Gastrocnemius medialis (tissue), 4 donors: Measurements from ENCODE around the gene ADAMTSL3.

ENCODE experiments used
- POLR2A ChIP-seq, 2 donors: fragments of 450-650 bp; IDR thresholded peaks; one replicate each; pipeline ENCODE4 v1.6.1; 2017; ENCODE audit warnings: antibody characterized with exemption in 2 of 2, mild to moderate bottlenecking in 2 of 2, moderate library complexity in 2 of 2
- TF ChIP-seq, protein P1 (sequence below), 5 experiments: fragments of 450-650 bp in 3 of 5; fragments of 200-600 bp in 2 of 5; sonication (generic) in 2 of 5; IDR thresholded peaks in 4 of 5; conservative IDR thresholded peaks in 1 of 5; 1 replicate in 4 of 5; 2 replicates in 1 of 5; pipeline ENCODE4 v1.5.1; 2016 to 2019; ENCODE audit warnings: antibody characterized with exemption in 5 of 5, mild to moderate bottlenecking in 3 of 5, moderate library complexity in 3 of 5

DNA sequence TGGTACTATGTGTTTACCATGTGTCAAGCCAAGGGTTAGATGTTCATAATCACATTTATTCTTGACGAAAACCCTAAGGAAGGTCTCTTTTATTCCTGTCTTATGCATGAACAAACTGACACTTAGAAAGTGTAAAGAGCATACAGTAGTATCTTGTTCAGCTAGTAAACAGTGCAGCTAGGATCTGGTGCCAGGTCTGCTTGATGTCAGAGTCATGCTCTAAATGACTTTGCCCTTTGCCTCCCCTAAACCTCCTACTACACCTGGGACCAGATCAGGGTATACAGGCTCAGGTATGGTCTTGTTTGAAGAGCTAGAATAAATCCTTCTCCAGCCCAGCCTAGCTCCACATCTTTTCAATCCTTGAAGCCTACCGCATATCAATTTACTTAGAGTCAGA, 232.4 kb downstream of the ADAMTSL3 start:
- no peak for TF ChIP-seq POLR2A (IDR thresholded peaks at IDR 0.05)
- TF ChIP-seq, protein P1, sequence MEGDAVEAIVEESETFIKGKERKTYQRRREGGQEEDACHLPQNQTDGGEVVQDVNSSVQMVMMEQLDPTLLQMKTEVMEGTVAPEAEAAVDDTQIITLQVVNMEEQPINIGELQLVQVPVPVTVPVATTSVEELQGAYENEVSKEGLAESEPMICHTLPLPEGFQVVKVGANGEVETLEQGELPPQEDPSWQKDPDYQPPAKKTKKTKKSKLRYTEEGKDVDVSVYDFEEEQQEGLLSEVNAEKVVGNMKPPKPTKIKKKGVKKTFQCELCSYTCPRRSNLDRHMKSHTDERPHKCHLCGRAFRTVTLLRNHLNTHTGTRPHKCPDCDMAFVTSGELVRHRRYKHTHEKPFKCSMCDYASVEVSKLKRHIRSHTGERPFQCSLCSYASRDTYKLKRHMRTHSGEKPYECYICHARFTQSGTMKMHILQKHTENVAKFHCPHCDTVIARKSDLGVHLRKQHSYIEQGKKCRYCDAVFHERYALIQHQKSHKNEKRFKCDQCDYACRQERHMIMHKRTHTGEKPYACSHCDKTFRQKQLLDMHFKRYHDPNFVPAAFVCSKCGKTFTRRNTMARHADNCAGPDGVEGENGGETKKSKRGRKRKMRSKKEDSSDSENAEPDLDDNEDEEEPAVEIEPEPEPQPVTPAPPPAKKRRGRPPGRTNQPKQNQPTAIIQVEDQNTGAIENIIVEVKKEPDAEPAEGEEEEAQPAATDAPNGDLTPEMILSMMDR (IDR thresholded peaks at IDR 0.05 in 4 of 5, conservative IDR thresholded peaks at IDR 0.05 in 1 of 5): no peak
